Prostate gland (tissue), 2 donors: ENCODE results near the gene KCNQ1. TPM values are rescaled to one million over a fixed set of nuclear protein-coding genes. Genes with fewer than 3 reads are reported as not detected.

Experiments
- DNase-seq: peaks from one replicate; pipeline ENCODE4 v3.0.0-alpha.2; 2019; ENCODE audit warnings: low spot score
- H3K27ac ChIP-seq, 2 donors: fragments of 200-600 bp; sonication (generic); 2 replicates each; pipeline ENCODE4 v1.5.1; 2017 to 2019
- H3K27me3 ChIP-seq: fragments of 200-600 bp; sonication (generic); replicated peaks from 2 replicates; pipeline ENCODE4 v1.5.1; 2019; ENCODE audit not compliant: insufficient read depth
- H3K36me3 ChIP-seq, 2 donors: fragments of 200-600 bp; sonication (generic); 1 replicate in 1 of 2; 2 replicates in 1 of 2; pipeline versions ENCODE4 v1.5.1 to v1.8.1; 2017 to 2019
- H3K4me1 ChIP-seq: fragments of 200-600 bp; sonication (generic); replicated peaks from 2 replicates; pipeline ENCODE4 v1.5.1; 2019
- H3K4me3 ChIP-seq, 2 donors: fragments of 200-600 bp; sonication (generic); 2 replicates each; pipeline ENCODE4 v1.5.1; 2017 to 2019
- H3K9me3 ChIP-seq: fragments of 200-600 bp; sonication (generic); 2 replicates; pipeline ENCODE4 v1.5.1; 2017
- CTCF ChIP-seq, 4 experiments: fragments of 200-600 bp in 2 of 4; fragments of 450-650 bp in 2 of 4; sonication (generic) in 2 of 4; IDR thresholded peaks; 1 replicate in 3 of 4; 2 replicates in 1 of 4; pipeline ENCODE4 v1.5.1; 2016 to 2019; ENCODE audit warnings: antibody characterized with exemption in 4 of 4, mild to moderate bottlenecking in 2 of 4, moderate library complexity in 2 of 4
- POLR2A ChIP-seq: fragments of 450-650 bp; IDR thresholded peaks from one replicate; pipeline ENCODE4 v1.6.1; 2016; ENCODE audit warnings: antibody characterized with exemption, mild to moderate bottlenecking
- POLR2AphosphoS5 ChIP-seq: sonication (generic); formaldehyde crosslinking; IDR thresholded peaks from one replicate; pipeline ENCODE4 v1.6.1; 2017; ENCODE audit warnings: antibody characterized with exemption
- WGBS: methylation state at CpG from one replicate; pipeline ENCODE4 v1.1.5; 2018; 5-methylcytosine and 5-hydroxymethylcytosine counted together
- intact Hi-C: fragments of 100-400 bp; cut with DNase I; formaldehyde crosslinking; loops from one replicate; pipeline ENCODE4 v1.14.2; 2022
- total RNA-seq, 2 donors: library from RNA; depleted of rRNA; stranded (reverse); fragments of >200 nt; gene quantifications; one replicate each; pipeline ENCODE4 v1.1.0, GENCODE V29; 2016

KCNQ1 gene
- total RNA-seq, 2 donors from 2014 or later = 10.0 to 33.8 TPM

DNA sequence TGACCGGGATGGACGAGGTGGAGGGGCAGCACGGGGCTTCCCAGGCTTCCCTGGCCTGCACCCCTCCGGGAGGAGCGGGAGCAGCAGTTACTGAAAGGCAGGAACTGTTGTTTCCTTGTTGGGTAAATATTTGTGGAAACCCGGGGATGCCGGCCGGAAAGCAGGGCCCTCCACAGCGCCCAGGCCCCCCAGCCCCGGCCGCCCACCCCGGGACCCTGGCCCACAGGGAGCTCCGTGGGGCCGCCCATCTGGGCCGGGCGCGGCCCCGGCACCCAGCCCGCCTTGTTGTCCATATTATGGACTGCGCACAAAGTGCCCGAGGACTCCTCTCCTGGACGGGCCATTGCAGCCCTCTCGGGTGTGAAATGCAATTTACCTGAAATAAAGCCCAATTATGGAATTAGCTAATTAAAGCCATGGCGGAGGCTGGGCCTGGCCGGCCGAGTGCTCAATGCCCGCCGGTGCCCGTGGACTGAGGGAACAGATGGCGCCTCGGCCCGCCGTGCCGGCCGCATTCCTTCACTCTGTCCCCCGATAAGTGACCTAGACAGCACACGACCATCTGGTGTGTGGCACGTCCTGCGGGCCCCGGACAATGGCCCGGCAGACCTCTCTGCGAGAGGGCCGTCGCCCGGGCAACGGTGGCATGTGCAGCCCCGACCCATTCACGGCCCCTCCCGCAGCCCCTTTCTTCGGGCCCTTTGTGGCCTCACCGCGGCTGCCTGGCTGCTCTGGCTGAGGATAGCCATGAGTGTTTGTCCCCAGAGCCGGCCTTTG, 405.4 kb downstream of the KCNQ1 start:
- H3K4me1 ChIP-seq = no peaks in the 10 kb centered on the region
- H3K27ac ChIP-seq = no peak overlapping the region
- DNase-seq = no peak
- 80% methylated on average over 53 of the region's 53 CpGs for WGBS
- no peaks in the 10 kb centered on the region for H3K36me3 ChIP-seq
- no peak for TF ChIP-seq POLR2AphosphoS5
- TF ChIP-seq CTCF (IDR thresholded peaks at IDR 0.05) = no peak
- no peak for TF ChIP-seq POLR2A
- no peaks in the 10 kb centered on the region for H3K9me3 ChIP-seq
- intact Hi-C loops = no loop called here
- no peak overlapping the region for H3K4me3 ChIP-seq
- no peaks in the 10 kb centered on the region for H3K27me3 ChIP-seq

GRCh38 chr11:2853401-2853800, 408.6 kb downstream of the KCNQ1 start:
- Histone ChIP-seq H3K27ac (no peak overlapping the region), H3K36me3 (no peaks in the 10 kb centered on the region), H3K4me3 (no peak overlapping the region), H3K27me3 (no peaks in the 10 kb centered on the region), H3K4me1 (no peaks in the 10 kb centered on the region), H3K9me3 (no peaks in the 10 kb centered on the region)
- 99% methylated on average over 12 of the region's 12 CpGs for WGBS
- intact Hi-C loops = no loop called here
- TF ChIP-seq POLR2A = no peak
- no peak for TF ChIP-seq POLR2AphosphoS5
- TF ChIP-seq CTCF (IDR thresholded peaks at IDR 0.05) = no peak
- DNase-seq = no peak

GRCh38 chr11:2853997-2854560, 409.3 kb downstream of the KCNQ1 start:
- H3K4me1 ChIP-seq = no peaks in the 10 kb centered on the region
- H3K27ac ChIP-seq = no peak overlapping the region
- no peak for DNase-seq
- no peak overlapping the region for H3K4me3 ChIP-seq
- intact Hi-C loops = no loop called here
- WGBS = 97% methylated on average over 7 of the region's 7 CpGs
- H3K9me3 ChIP-seq = no peaks in the 10 kb centered on the region
- no peaks in the 10 kb centered on the region for H3K27me3 ChIP-seq
- TF ChIP-seq POLR2AphosphoS5 (no peak), POLR2A (no peak), CTCF (IDR thresholded peaks at IDR 0.05) (no peak)
- no peaks in the 10 kb centered on the region for H3K36me3 ChIP-seq

- no peak for DNase-seq
- H3K27ac ChIP-seq = no peak overlapping the region
- TF ChIP-seq POLR2AphosphoS5 (no peak), POLR2A (no peak), CTCF (IDR thresholded peaks at IDR 0.05) (no peak)
- no peak overlapping the region for H3K4me3 ChIP-seq
- intact Hi-C loops = no loop called here
- no peaks in the 10 kb centered on the region for H3K27me3 ChIP-seq
- no peaks in the 10 kb centered on the region for H3K36me3 ChIP-seq
- 93% methylated on average over 8 of the region's 8 CpGs for WGBS
- H3K4me1 ChIP-seq = no peaks in the 10 kb centered on the region
- H3K9me3 ChIP-seq = no peaks in the 10 kb centered on the region
Observed at GRCh38 chr11:2855162-2855561, 410.4 kb downstream of the KCNQ1 start.

GRCh38 chr11:2857276-2857675, 412.5 kb downstream of the KCNQ1 start:
- H3K4me1 ChIP-seq = no peaks in the 10 kb centered on the region
- TF ChIP-seq CTCF (IDR thresholded peaks at IDR 0.05) (no peak), POLR2A (no peak), POLR2AphosphoS5 (no peak)
- no peaks in the 10 kb centered on the region for H3K36me3 ChIP-seq
- DNase-seq = no peak
- H3K9me3 ChIP-seq = no peaks in the 10 kb centered on the region
- 82% methylated on average over 7 of the region's 11 CpGs for WGBS
- H3K27me3 ChIP-seq = no peaks in the 10 kb centered on the region
- intact Hi-C loops = no loop called here
- H3K4me3 ChIP-seq = no peak overlapping the region
- no peak overlapping the region for H3K27ac ChIP-seq
